Measurements from ENCODE around the gene CLDN34.

Gene CLDN34

DNA sequence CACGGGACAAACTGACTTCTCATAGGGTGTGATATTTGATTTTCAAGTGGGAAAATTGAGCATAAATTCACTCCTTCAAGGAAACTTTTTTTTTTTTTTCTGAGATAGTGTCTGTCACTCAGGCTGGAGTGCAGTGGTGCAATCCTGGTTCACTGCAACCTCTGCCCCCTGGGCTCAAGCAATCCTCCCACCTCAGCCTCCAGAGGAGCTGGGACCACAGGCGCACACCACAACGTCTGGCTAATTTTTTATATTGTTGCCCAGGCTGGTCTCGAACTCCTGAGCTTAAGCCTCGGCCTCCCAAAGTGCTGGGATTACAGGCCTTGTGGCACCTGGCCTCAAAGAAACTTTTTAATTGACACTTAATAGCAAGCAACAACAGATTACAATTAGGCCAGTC, 13.8 kb downstream of the CLDN34 start:
- DNase-seq: no peak

DNA sequence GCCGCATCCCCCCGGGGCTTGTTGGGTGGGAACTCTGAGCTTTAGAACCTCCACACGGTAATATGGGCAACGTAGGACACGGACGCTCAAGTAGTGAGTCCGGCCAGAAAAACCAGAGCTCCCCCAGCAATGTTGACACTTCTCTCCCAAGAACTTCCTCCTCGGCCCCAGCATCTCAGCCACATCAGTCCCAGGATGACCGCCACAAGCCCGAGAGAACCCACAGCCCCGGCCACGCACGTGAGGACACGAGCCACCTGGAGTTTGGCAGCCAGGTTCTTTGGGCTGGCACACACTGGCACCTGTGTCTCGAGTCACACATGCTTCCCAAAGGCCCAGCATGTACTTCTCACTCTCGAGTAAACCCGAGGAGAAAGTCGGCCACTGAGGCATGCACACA, 16.3 kb downstream of the CLDN34 start:
- no peak for DNase-seq

DNA sequence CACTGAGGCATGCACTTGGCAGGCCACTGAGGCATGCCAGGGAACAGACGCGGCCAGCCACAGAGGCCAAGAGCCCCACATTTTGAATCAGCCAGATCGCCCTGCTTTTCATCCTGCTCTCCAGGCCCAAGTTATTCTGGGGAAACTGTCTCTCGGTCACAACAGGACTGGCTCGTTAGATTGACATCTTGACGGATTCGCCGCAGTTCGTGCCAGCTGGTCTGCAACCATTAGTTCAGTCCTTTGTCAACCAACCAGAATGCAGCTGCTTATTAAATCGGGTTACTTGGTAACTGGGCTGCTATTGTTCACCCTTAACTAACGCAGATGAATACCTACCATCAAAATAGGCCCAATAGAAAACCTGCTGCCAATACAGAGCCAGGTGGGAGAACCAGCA, 16.7 kb downstream of the CLDN34 start:
- DNase-seq: no peak

DNA sequence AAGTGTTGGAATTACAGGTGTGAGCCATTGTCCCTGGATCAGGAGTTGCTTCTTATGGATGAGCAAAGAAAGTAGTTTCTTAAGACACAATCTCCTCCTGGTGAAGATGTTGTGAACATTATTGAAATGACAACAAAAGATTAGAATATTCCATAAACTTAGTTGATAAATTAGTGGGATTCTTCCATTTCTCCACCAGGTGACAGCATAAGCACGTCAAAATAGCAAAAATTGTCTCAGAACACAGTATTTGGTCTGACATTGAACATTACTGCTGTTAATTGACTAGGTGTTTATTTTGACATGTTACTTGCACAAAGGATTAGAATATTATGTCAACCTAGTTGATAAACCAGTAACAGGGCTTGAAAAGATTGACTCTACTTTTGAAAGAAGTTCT, 21.6 kb downstream of the CLDN34 start:
- DNase-seq: no peak

DNA sequence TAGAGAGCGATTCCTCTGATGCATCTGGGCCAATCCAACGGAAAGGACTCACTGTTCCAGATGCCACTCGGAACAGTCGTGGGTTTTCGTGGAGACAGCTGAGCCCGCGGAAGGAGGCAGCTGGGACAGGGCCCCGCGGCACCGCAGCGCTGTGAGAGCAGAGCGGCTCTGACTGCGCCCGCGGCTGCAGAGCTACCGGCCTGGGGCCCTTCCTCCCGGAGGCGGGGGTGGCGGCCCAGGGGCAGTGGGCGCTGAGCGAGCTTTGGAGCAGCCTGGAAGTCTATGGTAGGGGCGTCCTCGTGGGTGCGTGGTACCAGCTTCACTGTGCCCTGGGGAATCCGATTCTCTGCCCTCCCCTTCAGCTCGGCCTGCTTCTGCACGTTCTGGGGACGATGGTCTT, 24.9 kb downstream of the CLDN34 start:
- DNase-seq: no peak

DNA sequence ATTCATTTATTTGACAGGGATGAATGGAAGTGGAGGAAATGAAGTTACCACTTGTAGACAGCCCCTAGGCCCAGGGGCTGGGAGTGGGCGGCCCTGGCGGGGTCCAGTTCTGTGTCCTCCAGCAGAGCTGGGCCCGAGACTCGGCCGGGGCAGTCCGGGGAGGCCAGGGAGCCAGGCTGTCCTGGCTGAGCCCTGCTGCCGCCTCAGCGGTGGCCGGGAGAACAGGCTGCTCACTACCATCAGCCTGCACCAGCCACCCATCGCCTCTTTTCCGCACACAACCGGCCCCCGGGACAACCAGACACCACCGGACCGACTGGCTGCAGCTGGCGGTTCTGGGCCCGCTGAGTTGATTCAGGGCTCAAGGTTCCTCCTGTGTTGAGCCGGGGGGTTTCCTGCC, 25.6 kb downstream of the CLDN34 start:
- DNase-seq: no peak

DNA sequence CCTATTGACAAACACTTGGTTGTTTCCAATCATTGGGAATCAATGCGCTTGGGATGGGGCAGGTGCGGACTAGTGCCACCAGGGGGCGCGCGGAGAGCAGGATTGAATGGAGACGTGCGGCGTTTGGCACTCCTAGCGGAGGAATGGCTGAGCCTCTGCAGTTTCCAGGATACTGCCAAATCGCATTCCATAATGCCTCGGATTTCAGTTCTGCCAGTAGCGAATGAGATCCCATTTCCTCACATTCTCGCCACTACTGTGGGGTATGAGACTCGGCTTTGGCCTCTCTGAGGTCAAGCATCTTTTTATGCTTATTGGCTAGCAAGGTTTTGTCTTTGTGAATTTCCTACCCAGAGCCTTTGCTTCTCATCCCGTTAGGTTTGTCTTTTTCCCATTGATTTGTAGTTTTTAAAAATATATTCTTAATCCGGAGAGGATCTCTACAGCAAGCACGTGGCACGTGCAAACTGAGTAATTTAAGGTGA, 28.7 kb downstream of the CLDN34 start:
- DNase-seq: peak; percentile 74

DNA sequence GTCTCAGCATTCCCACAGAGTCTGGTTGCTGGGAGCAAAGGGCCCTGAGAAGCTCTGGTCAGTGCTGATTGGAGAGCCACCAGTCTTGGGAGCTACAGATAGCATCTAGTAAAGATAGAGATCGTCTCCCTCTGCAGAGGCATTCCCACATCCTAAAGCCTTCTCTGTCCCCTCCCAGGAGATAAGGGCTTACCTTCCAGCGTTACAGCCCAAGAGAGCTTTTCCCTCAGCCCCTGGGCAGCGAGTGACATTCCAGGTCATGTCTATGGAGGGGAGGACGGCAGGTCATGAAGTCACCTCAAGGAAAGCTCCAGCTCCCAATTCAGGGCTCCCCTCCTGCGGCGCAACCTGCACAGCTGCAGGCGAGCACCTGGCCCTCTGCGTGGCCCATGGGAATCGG, 29.9 kb downstream of the CLDN34 start:
- DNase-seq: no peak

DNA sequence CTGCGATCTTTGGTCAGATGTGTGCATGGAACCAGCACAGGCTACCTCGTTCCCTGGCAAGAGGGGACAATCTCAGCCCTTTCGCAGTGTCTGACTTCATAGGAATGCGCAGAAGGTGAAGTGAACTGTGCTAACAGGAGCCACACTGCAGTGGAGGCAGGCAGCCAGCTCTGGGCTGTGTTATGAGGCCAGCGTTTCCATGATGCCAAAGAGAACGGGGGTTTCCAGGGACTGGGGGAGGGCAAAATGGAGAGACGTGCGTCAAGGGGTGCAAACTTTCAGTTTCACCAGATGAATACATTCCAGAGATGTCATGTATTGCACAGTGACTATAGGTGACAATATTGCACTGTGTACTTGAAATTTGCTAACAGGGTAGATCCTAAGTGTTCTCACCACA, 30.4 kb downstream of the CLDN34 start:
- no peak for DNase-seq

DNA sequence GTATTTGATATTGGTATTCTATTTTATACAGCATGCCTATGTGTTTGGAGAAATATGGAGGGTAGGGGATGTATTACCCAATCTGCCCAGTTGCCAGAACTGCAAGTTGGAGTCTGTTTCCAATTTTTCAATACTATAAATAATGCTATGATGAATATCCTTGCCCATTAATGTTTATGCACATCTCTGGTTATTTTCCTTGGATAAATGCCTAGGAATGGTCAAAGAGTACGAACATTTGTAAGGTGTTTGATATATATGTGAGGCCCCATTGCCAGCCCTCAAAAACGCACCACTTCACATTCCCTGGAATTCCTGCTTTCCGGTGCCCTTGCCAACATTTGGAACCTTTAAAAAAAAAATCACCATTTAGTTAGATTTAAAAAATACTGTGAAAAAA, 34.3 kb downstream of the CLDN34 start:
- DNase-seq: peak; percentile 42

DNA sequence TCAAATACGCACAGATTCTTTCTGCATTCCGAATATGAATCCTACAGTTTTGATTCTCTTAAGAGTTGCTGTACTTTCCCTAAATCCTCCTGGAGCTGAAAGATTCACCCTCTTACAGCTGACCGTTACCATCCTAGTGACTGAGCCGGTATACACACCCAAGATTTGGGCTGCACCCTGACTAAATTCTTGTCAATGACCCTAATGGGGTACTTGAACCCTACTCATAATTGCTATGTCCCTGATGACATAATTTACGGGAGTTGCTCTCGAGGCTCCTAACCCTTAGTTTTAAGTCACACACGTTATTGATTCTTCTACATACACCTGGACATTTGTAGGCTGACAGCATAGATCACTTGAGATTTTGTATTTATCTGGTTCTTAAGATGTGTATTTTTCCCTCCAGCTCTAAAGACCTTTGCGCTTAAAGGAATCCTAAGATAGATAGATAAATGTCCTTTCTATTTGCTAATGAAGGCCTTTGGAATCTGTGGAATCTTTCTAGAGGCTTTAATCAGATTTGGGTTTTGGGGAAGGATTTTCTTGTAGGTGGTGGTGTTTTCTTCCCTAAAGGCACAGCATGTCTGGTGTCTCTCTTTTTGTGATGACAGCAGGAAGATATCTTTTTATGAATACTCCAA, 37.8 kb downstream of the CLDN34 start:
- DNase-seq: no peak

DNA sequence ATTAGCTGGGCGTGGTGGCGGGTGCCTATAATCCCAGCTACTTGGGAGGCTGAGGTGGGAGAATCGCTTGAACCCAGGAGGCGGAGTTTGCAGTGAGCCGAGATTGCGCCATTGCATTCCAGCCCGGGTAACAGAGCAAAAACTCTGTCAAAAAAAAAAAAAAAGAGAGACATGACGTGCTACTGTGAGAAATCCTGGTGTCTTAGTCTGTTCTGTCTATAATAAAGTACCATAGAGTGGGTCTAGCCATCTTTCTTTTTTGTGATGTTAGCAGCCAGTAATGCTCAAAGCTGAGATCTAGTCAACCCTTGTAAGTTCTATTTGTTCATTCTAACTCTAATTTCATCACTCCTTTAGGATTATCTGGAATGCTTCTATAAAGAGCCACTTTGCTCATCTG, 38.9 kb downstream of the CLDN34 start:
- no peak for DNase-seq

DNA sequence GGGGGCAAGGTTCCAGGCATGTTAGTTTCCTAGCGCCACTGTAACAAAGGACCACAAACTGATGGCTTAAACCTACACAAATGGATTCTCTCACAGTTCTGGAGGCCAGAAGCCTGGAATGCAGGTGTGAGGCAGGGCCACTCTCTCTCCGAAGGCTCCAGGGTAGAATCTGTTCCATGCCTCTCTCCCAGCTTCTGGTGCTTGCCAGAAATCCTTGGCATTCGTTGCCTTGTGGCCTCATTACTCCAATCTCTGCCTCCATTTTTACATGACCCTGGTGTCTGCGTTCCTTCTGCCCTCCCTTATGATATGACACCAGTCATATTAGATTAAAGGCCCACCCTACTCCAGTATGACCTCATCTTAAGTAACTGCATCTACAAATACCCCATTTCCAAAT, 39.6 kb downstream of the CLDN34 start:
- no peak for DNase-seq

DNA sequence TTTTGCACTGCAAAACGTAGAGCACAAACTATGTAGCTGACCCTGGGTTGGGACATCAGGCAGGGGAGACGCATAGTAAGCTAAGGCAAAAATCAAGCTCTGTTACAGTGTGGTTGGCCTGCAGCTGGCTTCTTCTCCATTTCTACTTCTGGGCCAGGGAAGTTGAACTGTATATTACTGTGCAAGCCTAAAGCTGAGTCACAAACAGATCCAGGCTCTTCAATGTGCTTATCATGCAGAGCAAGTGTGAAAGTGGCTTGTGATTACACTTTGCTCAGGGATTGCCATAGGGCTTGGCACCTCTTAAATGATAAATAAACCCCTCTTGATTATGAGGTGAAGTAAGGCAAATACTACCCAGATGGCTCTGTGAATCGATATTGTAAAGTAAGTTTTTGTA, 40.5 kb downstream of the CLDN34 start:
- DNase-seq: no peak

DNA sequence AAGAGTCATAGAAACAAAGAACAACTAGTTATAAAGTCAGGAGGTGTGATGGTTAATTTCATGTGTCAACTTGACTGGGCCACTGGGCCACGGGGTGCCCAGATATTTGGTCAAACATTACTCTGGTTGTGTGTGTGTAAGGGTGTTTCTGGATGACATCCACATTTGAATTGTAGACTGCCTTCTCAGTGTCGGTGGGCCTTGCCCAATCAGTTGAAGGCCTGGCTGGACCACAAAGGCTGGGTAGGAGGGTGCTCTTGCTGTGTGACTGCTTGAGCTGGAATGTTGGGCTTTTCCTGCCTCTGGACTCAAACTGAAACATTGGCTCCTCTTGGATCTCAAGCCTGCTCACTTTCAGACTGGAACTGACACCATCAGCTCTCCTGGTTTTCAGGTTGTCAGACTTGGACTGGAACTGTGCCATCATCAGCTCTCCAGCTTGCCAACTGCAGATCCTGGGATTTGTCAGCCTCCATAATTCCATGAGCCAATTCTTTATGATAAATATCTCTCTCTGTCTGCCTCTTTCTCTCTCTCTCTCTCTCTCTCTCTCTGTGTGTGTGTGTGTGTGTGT, 41.4 kb downstream of the CLDN34 start:
- DNase-seq: peak; percentile 31

DNA sequence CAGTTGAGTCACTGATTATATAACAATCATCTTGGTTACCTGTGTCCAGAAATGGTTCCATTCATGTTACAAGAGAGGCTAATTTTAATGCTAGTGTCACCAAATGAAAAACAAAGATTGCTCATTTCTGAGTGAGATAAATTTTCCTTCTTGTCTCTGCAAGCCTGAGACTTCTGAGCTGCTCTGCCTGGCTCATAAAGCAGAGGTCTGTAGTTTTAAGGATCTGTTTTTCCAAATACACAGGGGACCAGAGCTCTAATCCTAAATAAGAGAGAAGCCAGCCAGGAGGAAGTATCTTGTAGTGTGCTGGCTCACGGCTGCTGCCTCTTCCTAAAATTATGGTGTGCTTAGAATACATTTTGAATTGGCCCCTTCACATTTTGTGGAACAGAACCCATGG, 42.6 kb downstream of the CLDN34 start:
- DNase-seq: peak; percentile 33

DNA sequence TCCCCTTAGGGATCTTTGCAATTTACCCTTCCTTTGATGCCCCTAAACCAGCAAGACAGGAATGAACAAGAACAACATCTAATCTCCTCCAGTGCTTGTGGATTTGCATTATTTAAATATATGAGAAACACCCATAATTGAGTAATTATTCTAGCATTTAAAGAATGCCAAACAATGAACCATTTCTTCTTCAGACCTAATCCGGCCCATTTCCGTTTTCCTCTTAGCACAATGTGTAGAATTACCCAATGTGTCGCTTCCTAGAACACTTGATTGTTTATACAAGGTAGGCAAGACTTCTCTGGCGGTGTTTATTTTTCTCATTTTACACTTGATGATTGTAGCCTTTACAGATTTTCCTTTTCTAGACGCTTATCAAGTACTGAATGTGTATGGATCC, 43.5 kb downstream of the CLDN34 start:
- DNase-seq: peak; percentile 53

DNA sequence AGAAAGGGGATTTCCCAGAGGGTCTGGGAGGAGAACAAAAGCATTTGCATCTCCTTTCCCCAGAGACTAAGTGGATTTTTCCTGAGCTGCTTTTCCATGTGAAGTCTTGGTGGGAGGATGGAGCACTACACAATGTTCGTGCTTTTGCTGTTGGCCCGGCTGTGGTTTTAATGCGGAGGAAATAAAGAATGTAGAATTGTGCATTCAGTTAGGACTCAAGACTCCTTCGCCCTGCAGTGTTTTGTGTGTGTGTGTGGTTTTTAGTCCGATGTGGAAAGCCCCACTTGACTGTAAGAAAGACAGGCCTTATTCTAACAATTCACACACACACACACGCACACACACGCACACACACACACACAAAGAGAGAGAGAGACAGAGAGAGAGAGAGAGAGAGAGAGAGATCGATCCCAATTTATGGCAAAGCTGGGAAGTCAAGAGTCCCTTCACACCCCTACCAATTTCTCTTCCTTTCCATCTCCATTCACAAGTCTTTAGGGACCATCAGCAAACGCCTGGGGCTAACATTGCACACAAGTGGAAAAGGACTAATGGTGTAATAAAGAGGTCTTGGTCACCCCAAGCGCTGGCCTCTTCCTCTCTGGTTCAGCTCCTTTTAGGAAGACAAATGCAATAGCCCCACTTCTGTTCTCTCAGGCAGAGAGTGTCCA, 44.2 kb downstream of the CLDN34 start:
- peak; percentile 74 for DNase-seq

DNA sequence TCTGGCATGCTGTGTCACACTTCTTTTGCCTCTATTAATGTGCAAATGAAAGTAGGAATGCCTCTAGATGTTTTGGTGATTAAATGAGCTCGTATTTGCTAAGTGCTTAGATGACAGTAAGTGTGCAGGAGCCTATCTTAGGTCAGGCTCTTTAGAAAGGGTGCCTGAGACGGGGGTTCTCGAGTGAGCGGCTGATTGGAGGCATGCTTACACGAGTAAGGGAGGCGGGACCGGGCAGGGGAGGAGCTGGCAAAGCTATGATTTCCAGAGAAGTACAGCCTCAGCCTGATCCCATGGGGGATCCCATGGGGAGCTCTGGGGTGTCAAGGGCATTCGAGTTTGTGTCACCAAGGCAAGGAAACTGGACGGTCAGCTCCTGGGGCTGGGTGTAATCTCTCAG, 44.8 kb downstream of the CLDN34 start:
- DNase-seq: no peak

DNA sequence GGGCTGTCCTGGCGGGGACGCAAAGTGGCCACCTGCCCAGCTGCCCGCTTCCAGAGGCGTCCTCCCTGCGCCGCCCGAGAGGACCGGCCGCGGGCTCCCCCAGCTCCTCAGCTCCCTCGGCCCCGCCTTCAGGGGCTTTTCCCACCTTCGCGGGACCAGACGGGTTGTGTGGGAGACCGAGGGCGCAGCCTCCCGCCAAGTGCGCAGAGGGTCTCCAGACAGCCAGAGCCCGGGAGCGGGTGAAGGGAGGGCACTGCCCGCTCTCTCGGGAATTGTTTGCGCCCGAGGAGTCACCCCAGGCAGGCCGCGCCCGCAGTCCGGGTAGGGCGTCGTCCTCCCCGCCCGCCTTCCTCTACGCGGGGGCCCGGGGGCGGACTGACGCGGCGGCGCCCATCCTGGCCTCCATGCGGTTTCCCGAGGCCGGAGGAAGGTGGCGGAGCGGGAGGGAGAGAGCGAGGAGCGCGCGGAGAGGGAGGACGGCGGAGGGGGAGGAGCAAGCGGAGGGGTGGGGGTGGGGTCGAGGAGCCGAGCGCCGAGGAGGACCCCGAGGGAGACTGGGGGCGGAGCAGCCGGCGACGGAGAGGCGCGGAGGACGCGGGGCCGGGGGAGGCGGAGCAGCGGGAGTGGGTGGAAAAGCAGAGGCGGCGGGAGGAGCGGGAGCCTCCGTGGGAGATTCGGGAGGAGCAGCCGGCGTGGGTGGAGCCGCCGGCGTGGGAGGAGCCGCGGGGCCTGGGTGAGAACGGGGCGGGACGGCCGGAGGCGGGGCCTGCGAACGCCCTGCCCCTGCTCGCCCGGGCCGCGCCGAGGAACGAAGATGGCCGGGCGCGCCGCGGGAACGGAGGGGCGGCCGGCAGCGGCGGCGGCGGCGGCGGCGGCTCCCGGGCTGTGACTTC, 47.5 kb downstream of the CLDN34 start:
- peak; percentile 92 for DNase-seq

DNA sequence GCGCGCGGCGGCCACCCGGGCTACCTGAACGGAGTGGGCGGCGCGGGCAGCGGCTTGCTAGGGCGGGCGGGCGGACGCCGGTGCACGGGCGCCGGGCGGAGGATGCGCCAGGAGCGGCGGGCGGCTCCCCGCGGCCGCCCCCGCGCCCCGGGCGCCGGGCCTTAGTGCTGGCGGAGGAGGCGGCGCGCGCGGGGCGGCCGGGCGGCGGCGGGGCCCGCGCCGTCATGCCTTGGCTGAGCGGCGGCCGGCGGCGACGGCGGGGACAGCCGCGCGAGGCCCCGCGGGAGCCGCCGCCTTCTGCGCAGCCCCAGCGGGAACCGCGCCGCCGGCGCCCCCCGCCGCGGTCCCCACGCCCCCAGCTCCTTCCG, 48.2 kb downstream of the CLDN34 start:
- no peak for DNase-seq

DNA sequence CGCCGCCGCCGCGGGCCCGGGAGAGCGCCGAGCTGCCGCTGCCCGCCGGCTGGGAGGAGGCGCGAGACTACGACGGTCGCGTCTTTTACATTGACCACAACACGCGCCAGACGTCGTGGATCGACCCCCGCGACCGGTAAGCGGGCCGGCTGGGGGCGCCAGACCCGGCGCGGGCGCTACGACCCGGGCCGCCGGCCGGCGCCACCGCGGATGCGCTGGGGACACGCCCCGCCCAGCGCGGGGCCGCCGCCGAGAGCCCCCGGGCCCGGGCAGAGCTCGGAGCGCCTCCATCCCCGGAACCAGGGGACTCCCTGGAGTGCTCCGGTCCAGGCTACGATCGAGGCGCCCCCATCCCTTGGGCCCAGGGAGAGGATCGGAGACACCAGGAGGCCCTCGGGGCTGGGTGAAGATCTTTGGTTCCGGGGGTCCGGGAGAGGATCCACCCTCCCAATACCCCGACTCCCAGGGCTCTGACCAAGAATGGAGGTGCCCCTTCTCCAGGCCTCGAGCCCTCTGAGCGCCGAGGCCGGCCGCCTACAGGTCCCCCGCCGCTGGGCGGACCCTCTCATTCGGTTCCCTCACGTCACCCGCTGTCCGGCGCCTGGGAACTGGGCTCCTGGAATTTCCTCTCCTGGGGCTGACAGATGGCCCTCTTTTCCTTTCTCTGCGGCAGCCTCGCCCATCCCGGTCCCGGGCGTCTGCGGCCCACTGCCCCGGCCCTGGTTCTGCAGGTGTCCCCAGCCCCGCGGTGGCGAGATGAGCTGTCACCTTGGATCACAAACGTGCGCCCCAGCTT, 48.8 kb downstream of the CLDN34 start:
- peak; percentile 37 for DNase-seq

Data from fibroblast of skin of scalp (primary cell).